Stimulated activated naive CD8-positive, alpha-beta T cell treated with anti-CD3 and anti-CD28 coated beads, Interleukin-15, Interleukin-2, amounts not matched to agents 100 ng/mL and 50 ng/mL, for 24 hours (primary cell): Measurements from ENCODE around the gene GARRE1.
"Not testable (repeated sequence)": the region's sequence is repeated elsewhere in the genome, so short reads cannot be mapped to it uniquely, and the experiment has no call there.

Experiments
- H3K27ac Mint-ChIP-seq: one replicate; pipeline ENCODE4 v1.8.0; 2021; ENCODE audit warnings: mild to moderate bottlenecking, mixed read lengths
- H3K27me3 Mint-ChIP-seq: one replicate; pipeline ENCODE4 v1.8.0; 2021; ENCODE audit warnings: mixed read lengths
- H3K36me3 Mint-ChIP-seq: one replicate; pipeline ENCODE4 v1.8.0; 2021; ENCODE audit warnings: low read depth, mixed read lengths
- H3K4me1 Mint-ChIP-seq: one replicate; pipeline ENCODE4 v1.8.0; 2021; ENCODE audit warnings: low read depth, mixed read lengths
- H3K4me3 Mint-ChIP-seq: one replicate; pipeline ENCODE4 v1.8.0; 2021; ENCODE audit warnings: mild to moderate bottlenecking, mixed read lengths
- H3K9me3 Mint-ChIP-seq: one replicate; pipeline ENCODE4 v1.8.0; 2021; ENCODE audit warnings: mixed read lengths

GARRE1 gene

DNA sequence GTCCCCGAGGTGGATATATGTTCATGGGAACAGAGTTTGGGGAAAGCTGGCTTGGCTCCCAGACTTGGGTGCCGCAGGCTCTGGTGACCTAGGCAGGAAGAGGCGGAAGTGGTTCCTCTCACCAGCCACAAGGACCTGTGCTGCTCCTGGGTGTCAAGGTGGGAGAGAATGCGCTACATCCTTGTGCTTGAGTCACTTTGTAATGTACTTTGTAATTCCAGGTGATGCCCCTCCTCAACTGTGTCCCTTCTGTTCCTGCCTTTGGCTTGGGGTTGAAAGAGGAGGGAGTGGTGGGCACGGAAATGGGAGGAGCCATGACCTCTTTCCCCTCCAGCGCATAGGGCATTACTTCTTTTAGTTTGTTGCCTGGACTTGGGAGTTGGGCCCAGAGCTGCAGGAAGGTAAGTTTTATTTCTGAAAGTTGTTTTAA, 10.9 kb downstream of the GARRE1 start:
- Mint-ChIP-seq H3K4me3 (no peak overlapping the region), H3K36me3 (peaks cover 3% of the 10 kb centered on the region), H3K9me3 (no peaks in the 10 kb centered on the region), H3K27me3 (no peaks in the 10 kb centered on the region), H3K27ac (no peak overlapping the region), H3K4me1 (peaks cover 52% of the 10 kb centered on the region)

DNA sequence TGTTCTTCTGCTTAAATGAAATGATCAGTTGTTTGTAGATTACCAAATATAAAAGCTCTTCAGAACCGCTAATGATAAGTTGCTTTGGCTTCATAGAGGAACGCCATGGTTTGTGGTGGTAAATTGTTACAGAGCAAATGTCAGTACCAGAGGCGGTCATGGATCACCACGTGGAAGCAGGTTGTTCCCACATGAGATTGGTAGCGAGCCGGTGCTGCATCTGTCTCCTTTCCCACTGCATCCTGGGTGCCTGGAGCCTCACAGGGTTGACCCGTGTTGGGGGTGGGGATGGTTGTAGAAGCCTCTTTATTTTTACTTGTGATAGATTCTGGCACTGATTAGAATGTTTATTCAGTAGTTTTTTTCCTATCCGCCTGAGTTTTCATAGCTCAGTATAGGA, 14.7 kb downstream of the GARRE1 start:
- Mint-ChIP-seq H3K4me3 (peak overlapping the region; percentile 18), H3K36me3 (peaks cover 11% of the 10 kb centered on the region), H3K27me3 (no peaks in the 10 kb centered on the region), H3K4me1 (peaks cover 65% of the 10 kb centered on the region), H3K9me3 (no peaks in the 10 kb centered on the region), H3K27ac (peak overlapping the region; percentile 84)

DNA sequence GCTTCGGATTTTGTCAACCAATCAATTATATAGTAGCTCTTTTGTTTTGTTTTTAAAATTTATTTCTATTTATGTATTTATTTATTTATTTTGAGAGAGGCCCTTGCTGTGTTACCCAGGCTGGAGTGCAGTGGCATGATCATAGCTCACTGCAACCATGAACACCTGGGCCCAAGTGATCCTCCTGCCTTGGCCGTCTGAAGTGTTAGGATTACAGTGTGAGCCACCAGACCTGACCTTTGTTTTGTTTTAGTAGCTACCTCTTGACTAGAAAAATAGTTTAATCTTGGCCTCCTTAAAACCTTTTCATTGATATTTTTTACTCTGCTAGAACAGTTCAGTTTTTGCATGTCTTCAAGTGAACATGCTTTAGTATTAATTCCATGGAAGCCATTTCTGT, 15.1 kb downstream of the GARRE1 start:
- Mint-ChIP-seq H3K27me3 (no peaks in the 10 kb centered on the region), H3K9me3 (no peaks in the 10 kb centered on the region), H3K27ac (peak overlapping the region; percentile 84), H3K4me3 (peak overlapping the region; percentile 72), H3K4me1 (peaks cover 68% of the 10 kb centered on the region), H3K36me3 (peaks cover 11% of the 10 kb centered on the region)

- Mint-ChIP-seq H3K4me3 (peak overlapping the region; percentile 72), H3K9me3 (no peaks in the 10 kb centered on the region), H3K27ac (peak overlapping the region; percentile 84), H3K27me3 (no peaks in the 10 kb centered on the region), H3K36me3 (peaks cover 11% of the 10 kb centered on the region), H3K4me1 (peaks cover 71% of the 10 kb centered on the region)
Measured at GRCh38 chr19:34269968-34270621, 15.7 kb downstream of the GARRE1 start.

- Mint-ChIP-seq H3K4me1 (peaks cover 76% of the 10 kb centered on the region), H3K27me3 (no peaks in the 10 kb centered on the region), H3K9me3 (no peaks in the 10 kb centered on the region), H3K4me3 (no peak overlapping the region), H3K36me3 (peaks cover 15% of the 10 kb centered on the region), H3K27ac (no peak overlapping the region)
Measured at GRCh38 chr19:34273121-34273520, 18.8 kb downstream of the GARRE1 start.

GRCh38 chr19:34274284-34274826, 20.0 kb downstream of the GARRE1 start:
- Mint-ChIP-seq H3K36me3 (peaks cover 12% of the 10 kb centered on the region), H3K9me3 (no peaks in the 10 kb centered on the region), H3K4me3 (no peak overlapping the region), H3K4me1 (peaks cover 72% of the 10 kb centered on the region), H3K27ac (no peak overlapping the region), H3K27me3 (no peaks in the 10 kb centered on the region)

DNA sequence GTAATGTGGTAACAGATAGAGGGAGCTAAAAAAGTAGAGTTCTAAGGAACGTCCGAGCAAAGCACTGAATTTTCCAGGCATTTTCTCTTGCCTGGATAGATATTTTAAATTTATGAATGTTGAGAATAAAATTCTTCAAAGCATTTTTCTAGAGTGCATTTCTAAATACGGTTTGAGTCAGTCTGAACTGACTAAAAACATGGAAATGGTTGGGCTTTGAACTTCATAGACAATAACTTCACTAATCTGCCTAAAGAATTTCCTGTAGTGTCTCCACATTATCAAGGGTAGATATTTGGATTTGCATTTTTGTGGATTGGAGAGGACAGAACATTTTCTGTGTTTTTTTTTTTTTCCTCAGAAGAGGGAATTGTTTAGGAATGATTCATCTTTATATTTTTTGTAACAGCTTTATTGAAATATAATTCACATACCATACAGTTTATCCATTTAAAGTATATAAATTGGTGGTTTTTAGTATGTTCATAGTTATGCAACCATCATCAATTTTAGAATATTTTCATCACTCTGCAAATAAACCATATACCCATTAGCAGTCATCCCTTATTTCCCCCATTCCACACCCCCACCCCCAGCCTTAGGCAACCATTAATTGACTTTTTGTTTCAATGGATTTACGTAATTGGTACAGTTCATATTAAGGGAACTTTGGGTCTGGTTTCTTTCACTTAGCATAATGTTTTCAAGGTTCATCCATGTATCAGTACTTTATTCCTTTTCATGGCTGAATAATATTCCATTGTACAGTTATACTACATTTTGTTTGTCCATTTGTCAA, 20.7 kb downstream of the GARRE1 start:
- H3K4me3 Mint-ChIP-seq = no peak overlapping the region
- no peaks in the 10 kb centered on the region for H3K9me3 Mint-ChIP-seq
- no peak overlapping the region for H3K27ac Mint-ChIP-seq
- H3K36me3 Mint-ChIP-seq = peaks cover 12% of the 10 kb centered on the region
- H3K27me3 Mint-ChIP-seq = no peaks in the 10 kb centered on the region
- peaks cover 66% of the 10 kb centered on the region for H3K4me1 Mint-ChIP-seq

GRCh38 chr19:34275705-34276104, 21.4 kb downstream of the GARRE1 start:
- Mint-ChIP-seq H3K27ac (no peak overlapping the region), H3K9me3 (no peaks in the 10 kb centered on the region), H3K4me1 (peaks cover 59% of the 10 kb centered on the region), H3K36me3 (peaks cover 12% of the 10 kb centered on the region), H3K4me3 (no peak overlapping the region), H3K27me3 (no peaks in the 10 kb centered on the region)

GRCh38 chr19:34276614-34277013, 22.3 kb downstream of the GARRE1 start:
- Mint-ChIP-seq H3K4me3 (no peak overlapping the region), H3K4me1 (peaks cover 52% of the 10 kb centered on the region), H3K27ac (peak overlapping the region; percentile 5), H3K9me3 (no peaks in the 10 kb centered on the region), H3K27me3 (no peaks in the 10 kb centered on the region), H3K36me3 (peaks cover 12% of the 10 kb centered on the region)

DNA sequence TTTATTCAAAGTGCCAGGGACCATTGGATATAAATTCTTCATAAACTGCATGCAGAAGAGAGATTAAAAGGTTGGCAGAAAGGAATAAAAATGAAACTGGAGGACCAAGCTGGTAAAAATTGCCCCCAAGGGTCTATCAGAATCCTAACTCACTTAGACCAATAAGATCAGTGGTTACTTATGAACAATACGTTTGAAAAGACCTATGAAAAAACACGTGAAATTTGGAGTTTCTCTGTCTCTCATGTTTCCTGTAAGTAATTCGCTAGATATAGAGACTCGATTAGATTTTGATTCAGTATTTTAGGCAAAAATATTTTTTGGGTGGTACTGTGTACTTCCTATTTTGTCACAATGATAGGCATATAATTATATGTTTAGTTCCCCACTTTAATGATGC, 22.9 kb downstream of the GARRE1 start:
- H3K27ac Mint-ChIP-seq = peak overlapping the region; percentile 5
- H3K4me3 Mint-ChIP-seq = no peak overlapping the region
- H3K4me1 Mint-ChIP-seq = peaks cover 47% of the 10 kb centered on the region
- H3K27me3 Mint-ChIP-seq = no peaks in the 10 kb centered on the region
- no peaks in the 10 kb centered on the region for H3K9me3 Mint-ChIP-seq
- peaks cover 7% of the 10 kb centered on the region for H3K36me3 Mint-ChIP-seq

DNA sequence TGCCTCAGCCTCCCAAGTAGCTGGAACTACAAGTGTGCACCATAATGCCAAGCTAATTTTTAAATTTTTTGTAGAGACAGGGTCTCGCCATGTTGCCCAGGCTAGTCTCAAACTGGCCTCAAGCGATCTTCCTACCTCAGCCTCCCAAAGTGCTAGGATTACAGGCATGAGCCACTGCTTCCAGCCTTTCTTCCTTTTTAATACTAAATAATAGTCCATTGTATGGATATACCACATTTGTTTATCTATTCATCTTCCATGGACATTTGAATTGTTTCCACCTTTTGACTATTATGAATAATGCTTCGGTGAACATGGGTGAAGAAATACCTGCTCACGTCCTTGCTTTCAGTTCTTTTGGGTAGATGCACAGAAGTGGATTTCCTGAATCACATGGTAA, 24.4 kb downstream of the GARRE1 start:
- peaks cover 4% of the 10 kb centered on the region for H3K36me3 Mint-ChIP-seq
- no peak overlapping the region for H3K27ac Mint-ChIP-seq
- H3K27me3 Mint-ChIP-seq = no peaks in the 10 kb centered on the region
- H3K4me3 Mint-ChIP-seq = no peak overlapping the region
- no peaks in the 10 kb centered on the region for H3K9me3 Mint-ChIP-seq
- peaks cover 46% of the 10 kb centered on the region for H3K4me1 Mint-ChIP-seq

GRCh38 chr19:34281444-34281843, 27.1 kb downstream of the GARRE1 start:
- not testable (repeated sequence) for H3K9me3 Mint-ChIP-seq, H3K27me3 Mint-ChIP-seq, H3K27ac Mint-ChIP-seq, H3K4me3 Mint-ChIP-seq, H3K36me3 Mint-ChIP-seq
- H3K4me1 Mint-ChIP-seq = peaks cover 30% of the 10 kb centered on the region

- H3K27ac Mint-ChIP-seq = no peak overlapping the region
- no peaks in the 10 kb centered on the region for H3K9me3 Mint-ChIP-seq
- H3K4me3 Mint-ChIP-seq = no peak overlapping the region
- H3K4me1 Mint-ChIP-seq = peaks cover 31% of the 10 kb centered on the region
- no peaks in the 10 kb centered on the region for H3K27me3 Mint-ChIP-seq
- H3K36me3 Mint-ChIP-seq = no peaks in the 10 kb centered on the region
Measured at GRCh38 chr19:34282611-34283519, 28.5 kb downstream of the GARRE1 start.

DNA sequence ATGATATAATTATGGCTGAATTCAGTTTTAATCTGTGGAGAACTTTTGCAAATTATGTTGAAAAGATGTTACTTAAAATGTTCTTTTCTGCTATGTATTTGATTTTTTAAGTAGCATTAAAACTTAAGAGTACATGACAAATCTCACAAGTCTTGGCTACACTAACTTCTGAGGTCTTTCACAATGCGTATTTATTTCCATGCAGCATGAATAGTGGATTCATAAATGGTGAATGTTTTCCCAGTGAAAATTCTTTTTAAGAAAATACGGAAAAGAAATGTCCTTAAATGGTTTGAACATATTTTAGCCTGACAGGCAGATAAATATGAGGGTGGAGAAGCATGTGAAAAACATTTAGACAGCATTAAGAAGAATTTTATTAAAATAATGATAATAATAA, 30.2 kb downstream of the GARRE1 start:
- Mint-ChIP-seq H3K27me3 (no peaks in the 10 kb centered on the region), H3K27ac (no peak overlapping the region), H3K4me1 (peaks cover 31% of the 10 kb centered on the region), H3K36me3 (peaks cover 4% of the 10 kb centered on the region), H3K4me3 (no peak overlapping the region), H3K9me3 (no peaks in the 10 kb centered on the region)
